C4-2B (cell line): ENCODE data around the gene MEGF11.

Experiments
- CTCF ChIP-seq: fragments of 450-650 bp; conservative IDR thresholded peaks from 2 replicates; pipeline ENCODE4 v1.5.1; 2017; ENCODE audit warnings: mild to moderate bottlenecking
- ZFX ChIP-seq: fragments of 450-650 bp; IDR thresholded peaks from 2 replicates; pipeline ENCODE4 v1.6.1; 2017

- TF ChIP-seq CTCF: no peak
- TF ChIP-seq ZFX: no peak
These were observed 317.3 kb downstream of the MEGF11 start for GRCh38 chr15:65936282-65936681.
